HL-60/S4 (cell line): ENCODE results near the gene IMMP2L.

ENCODE experiments used
- in situ Hi-C: fragments of 300-500 bp; cut with MboI; formaldehyde crosslinking; loops from 2 replicates; pipeline ENCODE4 v1.14.3; 2022; ENCODE audit warnings: low sequenced_read_pairs

IMMP2L gene

DNA sequence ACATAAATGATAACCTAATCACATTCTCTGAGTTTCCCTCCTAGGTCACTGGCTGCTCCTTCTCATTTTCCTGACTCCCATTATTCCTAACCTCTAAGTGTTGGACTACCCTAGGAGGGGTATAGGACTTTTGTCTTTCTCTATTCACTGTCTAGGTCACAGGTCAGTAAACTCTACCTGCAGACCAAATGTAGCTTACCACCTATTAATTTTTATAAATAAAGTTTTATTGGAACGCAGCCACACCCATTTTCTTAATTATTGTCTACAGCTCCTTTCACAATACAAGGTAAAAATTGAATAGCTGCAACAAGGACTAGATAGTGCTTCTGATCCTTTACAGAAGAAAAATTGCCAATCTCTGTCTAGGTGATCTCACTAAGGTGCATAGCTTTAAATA is 156.7 kb downstream of the IMMP2L start:
- in situ Hi-C loops = no loop called here

GRCh38 chr7:111401516-111401915 is 160.8 kb downstream of the IMMP2L start:
- in situ Hi-C loops = no loop called here

- in situ Hi-C loops = no loop called here
These were observed 162.2 kb downstream of the IMMP2L start for GRCh38 chr7:111400088-111400487.

- in situ Hi-C loops = no loop called here
These were observed 167.4 kb downstream of the IMMP2L start for GRCh38 chr7:111394891-111395290.

GRCh38 chr7:111393011-111393754 is 169.1 kb downstream of the IMMP2L start:
- in situ Hi-C loops = no loop called here

DNA sequence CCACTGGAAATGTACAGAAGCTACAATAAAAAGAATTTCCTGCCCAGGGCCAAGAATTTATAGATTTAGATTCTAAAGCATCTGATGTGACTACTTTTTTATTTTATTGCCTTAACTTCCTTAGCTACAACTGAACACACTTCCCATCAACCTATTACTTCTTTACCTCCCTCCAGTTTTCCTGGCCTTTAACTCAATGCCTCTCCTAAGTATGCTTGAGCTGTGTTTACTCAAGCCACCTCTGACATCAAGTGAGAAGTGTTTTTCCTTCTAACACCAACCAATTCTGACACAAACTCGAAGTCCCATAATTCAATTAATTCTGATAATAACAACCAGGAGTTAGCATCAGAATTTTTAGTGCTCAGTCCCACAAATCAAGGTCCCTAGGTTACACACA is 170.0 kb downstream of the IMMP2L start:
- in situ Hi-C loops = no loop called here

DNA sequence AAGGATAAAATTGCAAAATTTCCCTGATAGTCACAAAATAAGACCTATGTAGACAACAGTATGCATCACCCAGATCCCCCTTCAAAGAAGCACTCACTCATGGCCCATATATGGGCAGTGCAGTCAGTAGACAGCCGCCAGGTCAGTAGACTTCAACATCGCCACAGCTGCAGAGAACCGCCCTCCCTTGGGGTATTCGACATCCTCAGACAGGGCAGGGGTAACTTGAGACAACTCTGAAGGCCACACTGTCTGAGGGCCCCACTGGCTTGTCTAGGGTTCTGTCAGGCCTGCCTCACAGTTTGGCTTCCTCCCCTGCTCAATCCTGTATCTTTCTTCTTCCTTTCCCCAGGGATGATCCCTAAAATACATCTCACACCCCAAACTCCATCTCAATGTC is 172.3 kb downstream of the IMMP2L start:
- in situ Hi-C loops = no loop called here

DNA sequence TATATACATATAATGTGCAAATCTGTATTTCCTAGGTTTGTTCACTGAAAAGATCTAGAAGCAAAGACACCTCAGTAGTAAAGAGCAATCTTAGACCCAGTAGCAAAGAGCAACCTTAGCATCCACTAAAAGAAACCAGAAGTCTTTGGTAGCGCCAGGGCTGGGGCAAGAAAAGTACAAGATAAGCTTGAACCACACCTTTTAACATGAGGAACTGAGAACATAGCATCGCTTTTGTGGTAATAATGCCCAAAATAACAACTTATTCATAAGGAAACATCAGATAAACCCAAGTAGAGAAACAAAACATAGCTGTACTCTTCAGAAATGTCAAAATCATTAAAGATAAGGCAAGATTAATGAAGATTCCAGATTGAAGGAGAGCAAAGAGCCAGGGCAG is 173.4 kb downstream of the IMMP2L start:
- in situ Hi-C loops = no loop called here

DNA sequence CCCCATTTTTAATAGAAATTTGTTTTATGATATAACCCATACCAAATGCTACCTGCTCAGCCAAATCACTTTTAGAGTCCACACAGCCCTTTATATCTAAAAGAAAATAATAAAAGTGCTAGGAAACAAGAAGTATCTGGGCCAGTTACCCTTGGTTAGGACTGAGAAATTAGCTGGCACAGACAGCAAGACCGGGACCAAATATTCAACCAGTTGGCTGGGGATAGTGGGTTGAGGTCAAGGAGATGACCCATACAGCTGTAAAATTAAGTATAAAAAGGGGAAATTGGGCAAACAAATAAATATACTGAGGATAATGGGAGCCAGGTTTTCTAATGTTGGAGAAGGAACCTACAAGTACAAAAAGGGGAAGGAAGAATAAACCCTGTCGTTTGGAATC is 174.3 kb downstream of the IMMP2L start:
- in situ Hi-C loops = no loop called here

- in situ Hi-C loops = no loop called here
These were observed 178.0 kb downstream of the IMMP2L start for GRCh38 chr7:111384065-111384891.

- in situ Hi-C loops = no loop called here
These were observed 179.2 kb downstream of the IMMP2L start for GRCh38 chr7:111383133-111383532.

DNA sequence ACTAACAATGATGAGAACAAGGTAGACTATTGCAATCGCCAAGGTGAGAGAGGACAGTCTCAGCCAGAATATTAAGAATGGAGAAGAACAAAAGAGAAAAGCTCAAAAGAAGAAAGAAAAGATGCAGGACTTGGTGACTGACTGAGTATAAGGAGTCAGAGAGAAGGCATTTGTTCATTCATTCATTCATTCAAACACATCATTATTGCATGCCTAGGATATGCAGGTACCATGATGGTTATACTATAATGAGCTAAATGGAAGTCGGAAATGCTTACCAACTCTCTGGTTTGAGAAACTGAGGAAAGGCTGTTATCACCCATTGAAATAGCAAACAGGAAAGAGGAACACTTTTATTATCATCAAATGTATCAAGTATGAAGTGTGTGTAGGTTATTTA is 180.7 kb downstream of the IMMP2L start:
- in situ Hi-C loops = no loop called here

GRCh38 chr7:111380945-111381344 is 181.3 kb downstream of the IMMP2L start:
- in situ Hi-C loops = no loop called here

GRCh38 chr7:111374027-111374426 is 188.3 kb downstream of the IMMP2L start:
- in situ Hi-C loops = no loop called here

GRCh38 chr7:111371437-111371836 is 190.9 kb downstream of the IMMP2L start:
- in situ Hi-C loops = no loop called here

DNA sequence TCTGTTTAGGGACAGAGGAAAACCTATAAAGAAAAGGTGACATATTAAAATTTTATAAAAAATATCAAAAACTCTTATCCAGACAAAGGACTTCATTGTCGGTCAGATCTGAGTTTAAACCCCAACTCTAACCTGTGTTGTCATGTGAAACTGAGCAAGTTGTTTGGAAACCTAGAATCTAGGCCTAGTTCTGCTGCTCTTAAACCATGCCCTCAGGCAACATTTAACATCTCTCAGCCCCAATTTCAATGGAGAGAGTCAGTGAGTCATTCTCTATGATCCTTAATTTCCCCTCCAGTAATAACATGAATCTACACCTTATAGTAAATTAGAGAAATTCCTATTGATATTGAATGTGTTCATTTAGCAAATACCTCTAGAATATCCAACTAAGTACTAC is 192.3 kb downstream of the IMMP2L start:
- in situ Hi-C loops = no loop called here

DNA sequence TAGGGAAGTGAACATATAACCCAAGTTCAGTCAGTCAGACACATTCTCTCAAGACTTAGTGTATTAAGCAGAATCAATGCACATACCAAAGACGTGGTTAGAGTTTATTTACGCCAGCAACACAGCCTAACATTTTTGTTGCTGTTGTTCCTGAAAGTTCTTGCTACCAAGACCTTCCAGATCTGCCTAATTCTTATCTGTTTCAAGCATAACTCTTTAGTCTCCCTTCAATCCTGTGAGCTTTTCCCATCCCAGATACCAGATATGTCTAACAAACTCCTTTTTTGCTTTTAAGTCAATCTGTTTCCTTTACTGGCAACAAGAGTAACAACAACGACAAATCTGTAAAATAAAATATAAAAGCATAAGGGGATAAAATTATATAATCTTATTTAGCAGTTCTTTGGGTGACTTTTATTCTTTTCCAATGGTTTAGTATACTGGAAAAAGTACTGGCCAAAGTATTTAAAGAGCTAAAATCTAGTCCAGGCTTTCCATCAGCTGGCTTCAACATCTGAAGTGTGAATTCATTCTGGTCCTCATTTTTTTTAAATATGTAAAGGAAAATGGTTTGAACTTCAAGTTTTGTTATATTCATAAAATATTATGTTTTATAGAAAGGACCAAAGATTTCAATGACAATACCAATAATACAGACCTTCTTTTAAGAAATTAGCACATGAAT is 193.8 kb downstream of the IMMP2L start:
- in situ Hi-C loops = no loop called here

- in situ Hi-C loops = no loop called here
These were observed 197.9 kb downstream of the IMMP2L start for GRCh38 chr7:111364413-111364812.

GRCh38 chr7:111363099-111363498 is 199.2 kb downstream of the IMMP2L start:
- in situ Hi-C loops = no loop called here

- in situ Hi-C loops = no loop called here
These were observed 199.7 kb downstream of the IMMP2L start for GRCh38 chr7:111362506-111363054.

GRCh38 chr7:111358915-111359314 is 203.4 kb downstream of the IMMP2L start:
- in situ Hi-C loops = no loop called here
